GM06990 (cell line): Measurements from ENCODE around the gene LRRC14B.

Experiments used
- DNase-seq: peaks from one replicate; pipeline ENCODE4 v3.0.0-alpha.2; 2011; ENCODE audit not compliant: insufficient read length; ENCODE audit errors: extremely low read depth
- H3K27me3 ChIP-seq: replicated peaks from 2 replicates; pipeline ENCODE4 v1.6.0; 2011; ENCODE audit warnings: low read length; ENCODE audit not compliant: control insufficient read depth, insufficient read depth
- H3K36me3 ChIP-seq: 2 replicates; pipeline ENCODE4 v1.5.1; 2011; ENCODE audit warnings: low read length; ENCODE audit not compliant: control insufficient read depth, insufficient read depth
- H3K4me3 ChIP-seq: replicated peaks from 2 replicates; pipeline ENCODE4 v1.5.1; 2011; ENCODE audit warnings: low read depth, mild to moderate bottlenecking, control low read depth, low read length
- CTCF ChIP-seq: IDR thresholded peaks from 2 replicates; pipeline ENCODE4 v1.5.1; 2011; ENCODE audit warnings: low read length, control low read depth, mild to moderate bottlenecking, inconsistent platforms; ENCODE audit not compliant: insufficient read depth, poor library complexity, severe bottlenecking

Gene LRRC14B

GRCh38 chr5:191036-191948 is at the start of gene LRRC14B:
TSS of gene LRRC14B (plus strand) at chr5:191495. CDS start at chr5:191539, 44 bp downstream.
- peak within 1 kb of the TSS; percentile 44 for H3K4me3 ChIP-seq
- no peaks in the 10 kb centered on the region; the same call in 1 of the 2 replicates for H3K27me3 ChIP-seq
- H3K36me3 ChIP-seq = no peaks in the 10 kb centered on the region
- TF ChIP-seq CTCF = no peak
- DNase-seq = peak; percentile 60

- H3K36me3 ChIP-seq = no peaks in the 10 kb centered on the region
- no peak for DNase-seq
- H3K4me3 ChIP-seq = no peak overlapping the region
- no peaks in the 10 kb centered on the region for H3K27me3 ChIP-seq
- no peak for TF ChIP-seq CTCF
Measured at GRCh38 chr5:141761-142160, 49.5 kb upstream of the LRRC14B start.

GRCh38 chr5:142246-142810 is 49.0 kb upstream of the LRRC14B start:
- Histone ChIP-seq H3K4me3 (no peak overlapping the region), H3K27me3 (no peaks in the 10 kb centered on the region), H3K36me3 (no peaks in the 10 kb centered on the region)
- no peak for TF ChIP-seq CTCF
- DNase-seq = no peak

GRCh38 chr5:143041-143440 is 48.3 kb upstream of the LRRC14B start:
- H3K27me3 ChIP-seq = no peaks in the 10 kb centered on the region
- H3K4me3 ChIP-seq = no peak overlapping the region
- DNase-seq = no peak
- no peak for TF ChIP-seq CTCF
- no peaks in the 10 kb centered on the region for H3K36me3 ChIP-seq

GRCh38 chr5:144941-145340 is 46.4 kb upstream of the LRRC14B start:
- no peak overlapping the region for H3K4me3 ChIP-seq
- no peak for DNase-seq
- TF ChIP-seq CTCF = no peak
- no peaks in the 10 kb centered on the region for H3K36me3 ChIP-seq
- no peaks in the 10 kb centered on the region for H3K27me3 ChIP-seq
